ENCODE measurements around the gene VDR. TPM values are rescaled to one million over a fixed set of nuclear protein-coding genes. Genes with fewer than 3 reads are reported as not detected.

VDR gene
- polyA plus RNA-seq, 1 donor (not counting 4 experiments of a cell fraction or from before 2014, with no cell fraction given): 43.3 TPM

- H3K9me3 ChIP-seq (ENCODE audit: control insufficient read depth, low read depth, low read length): no peaks in the 10 kb centered on the region
- H3K4me1 ChIP-seq (ENCODE audit: control insufficient read depth, extremely low read depth, insufficient read depth, low read length): peaks cover 71% of the 10 kb centered on the region
- FAIRE-seq (peak; percentile 71), DNase-seq (ENCODE audit: low read depth, low spot score) (no peak)
- H2AFZ ChIP-seq (ENCODE audit: control insufficient read depth, low read length): no peak overlapping the region
- H3K36me3 ChIP-seq (ENCODE audit: control insufficient read depth in 2 of 2, extremely low read depth in 1 of 2, insufficient read depth in 2 of 2, low read length in 2 of 2): peaks cover 6 to 37% of the 10 kb centered on the region in 2 experiments
- H3K79me2 ChIP-seq (ENCODE audit: control insufficient read depth, insufficient read depth, low read length): peaks cover 86% of the 10 kb centered on the region
- H3K27ac ChIP-seq (ENCODE audit: control insufficient read depth, insufficient read depth, low read length): peak overlapping the region; percentile 19
- peaks cover 9% of the 10 kb centered on the region for H3K9me1 ChIP-seq (ENCODE audit: control insufficient read depth, extremely low read depth, insufficient read depth, low read length)
- peak overlapping the region in 1 of 3 experiments; percentile 46 for H3K4me3 ChIP-seq (ENCODE audit: control insufficient read depth in 2 of 3, extremely low read depth in 1 of 3, insufficient read depth in 2 of 3, low read depth in 1 of 3, low read length in 3 of 3)
- peaks cover 26% of the 10 kb centered on the region for H4K20me1 ChIP-seq (ENCODE audit: control insufficient read depth, extremely low read depth, insufficient read depth, low read length)
- H3K9ac ChIP-seq (ENCODE audit: control insufficient read depth, extremely low read depth, insufficient read depth, low read length): peak overlapping the region; percentile 13
- TF ChIP-seq EZH2 (IDR thresholded peaks at IDR 0.05; ENCODE audit: low read length) (no peak), CTCF (optimal IDR thresholded peaks at IDR 0.05 in 1 of 3, IDR thresholded peaks at IDR 0.05 in 1 of 3, conservative IDR thresholded peaks at IDR 0.05 in 1 of 3; ENCODE audit: extremely low read depth in 1 of 3, insufficient read depth in 2 of 3, low read length in 3 of 3) (peak; percentile 38 to 73 (median 58))
- peak overlapping the region; percentile 93 for H3K4me2 ChIP-seq (ENCODE audit: control insufficient read depth, extremely low read depth, insufficient read depth, low read depth, low read length)
- dilution Hi-C loops (cut with MboI; ENCODE audit: extremely low pct_ligation_motif_present, low sequenced_read_pairs): no loop called here
- H3K27me3 ChIP-seq (ENCODE audit: control insufficient read depth, extremely low read depth, insufficient read depth, low read length): no peaks in the 10 kb centered on the region
Measured at GRCh38 chr12:47900131-47901062, 4.4 kb downstream of the VDR start.

- Histone ChIP-seq H3K27ac (ENCODE audit: control insufficient read depth, insufficient read depth, low read length) (no peak overlapping the region), H2AFZ (ENCODE audit: control insufficient read depth, low read length) (no peak overlapping the region), H3K36me3 (ENCODE audit: control insufficient read depth in 2 of 2, extremely low read depth in 1 of 2, insufficient read depth in 2 of 2, low read length in 2 of 2) (peaks cover 6 to 37% of the 10 kb centered on the region in 2 experiments), H3K9me1 (ENCODE audit: control insufficient read depth, extremely low read depth, insufficient read depth, low read length) (peaks cover 9% of the 10 kb centered on the region), H3K4me2 (ENCODE audit: control insufficient read depth, extremely low read depth, insufficient read depth, low read depth, low read length) (no peak overlapping the region), H3K9me3 (ENCODE audit: control insufficient read depth, low read depth, low read length) (no peaks in the 10 kb centered on the region), H3K79me2 (ENCODE audit: control insufficient read depth, insufficient read depth, low read length) (peaks cover 94% of the 10 kb centered on the region), H3K9ac (ENCODE audit: control insufficient read depth, extremely low read depth, insufficient read depth, low read length) (no peak overlapping the region), H3K27me3 (ENCODE audit: control insufficient read depth, extremely low read depth, insufficient read depth, low read length) (no peaks in the 10 kb centered on the region), H4K20me1 (ENCODE audit: control insufficient read depth, extremely low read depth, insufficient read depth, low read length) (peaks cover 26% of the 10 kb centered on the region), H3K4me1 (ENCODE audit: control insufficient read depth, extremely low read depth, insufficient read depth, low read length) (peaks cover 74% of the 10 kb centered on the region), H3K4me3 (ENCODE audit: control insufficient read depth in 2 of 3, extremely low read depth in 1 of 3, insufficient read depth in 2 of 3, low read depth in 1 of 3, low read length in 3 of 3) (no peak overlapping the region)
- TF ChIP-seq CTCF (optimal IDR thresholded peaks at IDR 0.05 in 1 of 3, IDR thresholded peaks at IDR 0.05 in 1 of 3, conservative IDR thresholded peaks at IDR 0.05 in 1 of 3; ENCODE audit: extremely low read depth in 1 of 3, insufficient read depth in 2 of 3, low read length in 3 of 3): no peak
- no peak for TF ChIP-seq EZH2 (IDR thresholded peaks at IDR 0.05; ENCODE audit: low read length)
- dilution Hi-C loops (cut with MboI; ENCODE audit: extremely low pct_ligation_motif_present, low sequenced_read_pairs): no loop called here
- no peak for FAIRE-seq
- DNase-seq (ENCODE audit: low read depth, low spot score): no peak
Measured at GRCh38 chr12:47899466-47899865, 5.3 kb downstream of the VDR start.
